ENCODE results near the gene KCNQ5.

Gene KCNQ5

DNA sequence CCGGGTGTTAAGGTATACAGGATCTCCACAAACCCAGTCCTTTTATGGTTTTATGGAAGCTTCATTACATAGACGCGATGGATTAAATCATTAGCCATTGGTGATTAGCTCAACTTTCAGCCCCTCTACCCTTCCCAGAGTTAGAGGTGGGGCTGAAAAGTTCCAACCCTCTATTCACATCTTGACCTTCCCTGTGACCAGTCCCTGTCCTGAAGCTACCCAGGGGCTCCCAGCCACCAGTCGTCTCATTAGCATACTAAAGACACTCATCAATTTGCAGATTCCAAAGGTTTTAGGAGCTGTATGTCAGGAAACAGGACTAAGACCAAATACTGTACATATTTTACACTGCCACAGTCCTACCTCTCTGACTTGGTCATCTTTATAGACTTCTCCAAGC is 582.4 kb downstream of the KCNQ5 start:
- no peak for DNase-seq

DNA sequence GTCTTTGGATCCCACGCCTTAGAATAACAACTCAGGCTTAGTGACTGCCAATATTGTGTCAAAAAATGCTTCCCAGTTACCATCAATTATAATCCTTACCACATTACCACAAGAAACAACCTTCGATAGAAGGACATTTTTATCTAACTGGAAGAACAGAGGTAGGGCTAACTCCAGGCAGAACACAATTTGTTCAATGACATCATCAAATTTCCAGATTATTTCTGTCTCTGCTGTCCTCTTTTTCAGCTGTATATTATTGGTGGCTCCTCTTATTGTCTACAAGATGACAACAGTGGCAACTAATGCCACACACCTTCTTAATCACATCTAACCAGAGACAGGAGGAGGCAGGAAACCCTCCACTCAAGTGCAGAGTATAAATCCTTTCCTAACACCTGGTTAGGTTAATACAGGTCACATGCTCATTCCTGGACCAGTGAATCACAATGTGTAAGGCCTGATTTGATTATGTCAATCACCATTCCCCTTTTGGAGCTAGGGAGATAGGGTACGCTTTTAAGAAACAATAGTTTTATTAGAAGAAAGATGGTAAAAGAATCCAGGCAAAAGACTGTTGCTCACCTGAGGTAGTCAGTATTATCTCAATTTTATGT is 585.5 kb downstream of the KCNQ5 start:
- no peak for DNase-seq

DNA sequence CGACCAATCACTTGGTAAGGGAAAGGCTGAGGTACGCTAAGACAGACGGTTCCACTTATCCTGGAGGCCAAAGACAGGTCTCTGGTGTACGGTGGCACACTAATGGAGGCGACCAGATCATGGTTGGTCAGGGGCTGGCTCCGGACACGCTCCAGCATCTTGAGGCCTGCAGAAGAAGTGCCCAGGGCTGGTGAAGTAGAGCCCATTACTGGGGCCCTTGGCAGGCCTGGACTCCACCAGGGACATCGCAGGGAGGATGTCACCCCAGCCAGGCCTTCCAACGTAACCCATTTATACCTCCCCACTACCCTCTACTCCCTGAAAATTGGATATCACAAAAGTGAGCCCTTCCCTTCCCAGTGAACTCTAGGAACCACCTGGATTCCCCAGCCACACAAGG is 587.3 kb downstream of the KCNQ5 start:
- no peak for DNase-seq

DNA sequence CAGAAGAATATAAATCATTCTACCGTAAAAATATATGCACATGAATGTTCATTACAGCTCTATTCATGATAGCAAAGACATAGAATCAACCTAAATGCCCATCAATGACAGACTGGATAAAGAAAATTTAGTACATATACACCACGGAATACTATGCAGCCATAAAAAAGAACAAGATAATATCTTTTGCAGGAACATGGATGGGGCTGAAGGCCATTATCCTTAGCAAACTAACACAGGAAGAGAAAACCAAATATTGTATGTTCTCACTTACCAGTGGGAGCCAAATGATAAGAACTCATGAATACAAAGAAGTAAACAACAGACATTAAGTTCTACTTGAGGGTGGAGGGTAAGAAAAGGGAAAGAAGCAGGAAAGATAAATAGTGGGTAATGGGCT is 595.0 kb downstream of the KCNQ5 start:
- no peak for DNase-seq

DNA sequence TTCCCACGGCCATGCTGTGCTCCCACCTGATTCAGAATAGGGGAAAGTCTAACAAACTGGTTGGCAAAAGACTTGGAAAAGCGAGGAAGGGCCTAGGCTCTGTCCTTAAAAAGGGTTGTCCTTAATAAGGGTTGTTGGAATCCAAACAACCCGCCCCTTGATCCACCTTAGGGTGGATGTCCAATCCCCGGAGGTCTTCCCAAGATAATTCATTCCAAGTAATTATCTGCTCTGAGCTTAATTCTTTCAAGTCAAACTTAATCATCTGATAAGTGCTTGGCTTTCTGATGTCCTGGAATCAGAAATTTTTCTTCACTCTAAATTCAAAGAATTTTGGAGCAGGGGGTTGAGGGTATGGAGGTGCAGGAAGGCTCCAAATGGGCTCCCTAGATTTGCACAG is 603.5 kb downstream of the KCNQ5 start, which contains the start of gene KHDC1L:
KHDC1L (minus strand) TSS at position 101 of the 400 bp plus-strand sequence; CDS start at position 13, 88 bp downstream.
- DNase-seq: no peak

DNA sequence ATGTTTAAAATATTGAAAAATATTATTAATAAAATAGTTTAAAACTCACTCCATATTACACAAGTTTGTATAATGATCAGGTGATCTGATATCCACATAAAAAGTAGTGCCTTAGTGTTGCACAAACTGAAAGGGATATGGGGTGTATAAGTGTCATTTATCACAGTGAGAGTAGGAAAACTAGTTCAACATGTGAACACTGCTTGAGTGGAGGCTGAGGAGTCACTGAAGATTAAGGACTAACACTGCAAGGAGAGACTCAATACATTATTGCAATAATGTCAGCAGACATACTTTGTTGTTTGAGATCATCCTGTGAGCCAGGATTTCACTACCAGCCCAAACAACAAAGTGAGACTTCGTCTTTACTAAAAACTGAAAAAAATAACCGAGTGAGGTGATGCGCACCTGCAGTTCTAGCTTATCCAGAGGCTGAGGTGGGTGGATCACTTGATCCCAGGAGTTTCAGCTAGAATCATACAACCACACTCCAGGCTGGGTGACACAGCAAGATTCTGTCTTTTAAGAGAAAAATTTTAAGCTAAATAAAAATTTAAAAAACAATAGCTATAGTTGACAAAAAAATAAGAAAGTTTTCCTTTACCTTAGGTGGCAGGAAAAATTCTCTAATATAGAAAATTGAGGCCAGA is 605.9 kb downstream of the KCNQ5 start:
- no peak for DNase-seq

DNA sequence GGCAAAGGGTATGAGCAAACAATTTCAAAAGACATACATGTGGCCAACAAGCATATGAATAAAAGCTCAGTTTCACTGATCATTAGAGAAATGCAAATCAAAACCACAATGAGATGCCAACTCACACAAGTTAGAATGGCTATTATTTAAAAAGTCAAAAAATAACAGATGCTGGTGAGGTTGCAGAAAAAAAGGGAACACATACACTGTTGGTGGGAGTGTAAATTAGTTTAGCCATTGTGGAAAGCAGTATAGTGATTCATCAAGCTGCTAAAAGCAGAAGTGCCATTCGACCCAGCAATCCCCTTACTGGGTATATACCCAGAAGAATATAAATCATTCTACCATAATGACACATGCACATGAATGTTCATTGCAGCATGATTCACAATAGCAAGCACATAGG is 610.1 kb downstream of the KCNQ5 start:
- peak; percentile 5 for DNase-seq

DNA sequence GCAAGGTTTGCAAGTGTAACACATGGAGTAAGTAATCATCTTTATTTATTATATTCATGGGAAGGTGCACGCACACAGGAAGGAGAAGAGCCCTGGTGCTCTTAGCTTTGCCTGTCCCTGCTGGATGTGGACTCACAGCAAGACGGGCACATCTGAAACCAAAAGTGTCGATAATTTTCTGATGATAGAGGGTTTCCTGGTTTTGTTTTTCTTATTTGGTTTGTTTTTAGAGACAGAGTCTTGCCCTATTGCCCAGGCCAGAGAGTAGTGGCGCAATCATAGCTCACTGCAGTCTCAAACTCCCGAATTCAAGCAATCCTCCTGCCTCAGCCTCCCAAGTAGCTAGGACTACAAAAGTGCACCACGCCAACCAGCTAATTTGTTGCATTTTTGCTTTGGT is 611.2 kb downstream of the KCNQ5 start:
- DNase-seq: no peak

DNA sequence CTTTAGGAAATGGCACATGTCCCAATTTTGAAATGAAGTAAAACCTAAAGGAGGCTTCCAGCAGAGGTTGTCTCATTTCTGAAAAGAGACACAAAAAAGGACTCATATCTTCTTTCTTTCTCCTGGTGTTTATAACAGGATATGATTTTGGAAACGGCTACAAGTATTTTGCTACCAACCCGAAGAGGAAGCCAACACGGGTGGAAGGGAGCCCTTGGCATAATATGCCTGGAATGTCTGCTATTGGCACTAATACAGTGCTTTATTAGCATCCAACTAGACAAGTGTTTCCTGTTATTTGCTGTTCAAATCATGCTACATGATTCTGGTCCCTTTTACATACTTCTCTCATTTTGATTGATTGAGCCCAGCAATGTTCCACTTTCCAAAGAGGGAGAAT is 612.1 kb downstream of the KCNQ5 start:
- DNase-seq: peak; percentile 12

DNA sequence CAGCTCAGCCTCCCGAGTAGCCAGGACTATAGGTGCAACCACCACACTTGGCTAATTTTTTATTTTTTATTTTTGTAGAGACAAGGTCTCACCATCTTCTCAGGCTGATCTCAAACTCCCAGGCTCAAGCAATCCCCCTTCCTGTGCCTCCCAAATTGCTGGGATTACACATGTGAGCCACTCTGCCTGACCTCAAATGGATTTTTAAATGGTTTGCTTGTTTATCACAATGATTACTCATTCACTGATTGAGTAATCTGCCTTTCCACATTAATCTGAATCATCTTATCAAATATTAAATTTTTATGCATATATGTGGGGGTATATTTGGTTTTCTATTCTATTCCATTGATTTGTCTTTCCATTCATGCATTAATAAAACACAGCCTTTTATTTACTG is 612.9 kb downstream of the KCNQ5 start:
- DNase-seq: peak; percentile 56

DNA sequence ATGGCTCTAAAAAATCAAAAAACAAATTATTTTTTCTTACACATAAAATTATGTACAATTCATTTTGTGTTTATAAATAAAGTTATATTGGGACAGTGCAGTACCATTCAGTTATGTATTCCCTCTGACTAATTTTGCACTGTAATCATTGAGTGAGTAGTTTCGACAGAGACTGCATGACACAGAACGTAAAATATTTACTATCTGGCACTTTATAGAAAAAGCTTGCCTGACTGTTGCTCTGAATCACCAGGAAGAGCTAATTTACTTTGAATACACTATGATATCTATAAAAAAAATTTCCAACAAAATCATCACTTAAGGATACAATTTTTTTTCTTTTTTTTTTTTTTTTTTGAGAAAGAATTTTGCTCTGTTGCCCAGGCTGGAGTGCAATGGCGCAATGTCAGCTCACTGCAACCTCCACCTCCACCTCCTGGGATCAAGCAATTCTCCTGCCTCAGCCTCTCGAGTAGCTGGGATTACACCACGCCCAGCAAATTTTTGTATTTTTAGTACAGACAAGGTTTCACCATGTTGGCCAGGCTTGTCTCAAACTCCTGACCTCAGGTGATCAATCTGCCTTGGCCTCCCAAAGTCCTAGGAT is 614.4 kb downstream of the KCNQ5 start:
- peak; percentile 91 for DNase-seq

DNA sequence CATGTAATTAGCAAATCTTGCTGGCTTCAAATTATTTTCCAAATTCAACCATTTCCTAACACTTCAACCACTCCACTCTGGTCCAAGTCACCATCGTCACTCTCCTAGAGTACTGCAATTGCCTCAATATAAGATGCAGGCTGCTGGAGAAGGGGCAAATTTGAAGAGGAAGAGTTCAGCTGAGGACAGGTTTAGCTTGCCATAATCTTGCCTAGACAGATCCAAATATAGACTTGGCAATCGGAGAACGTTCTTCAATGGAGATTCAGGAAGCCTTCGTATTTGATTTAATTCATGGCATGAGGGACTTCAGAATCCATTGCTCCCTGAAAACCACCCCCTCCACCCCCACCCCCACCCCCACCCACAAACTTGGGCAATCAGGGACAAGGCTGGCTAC is 618.9 kb downstream of the KCNQ5 start:
- no peak for DNase-seq

DNA sequence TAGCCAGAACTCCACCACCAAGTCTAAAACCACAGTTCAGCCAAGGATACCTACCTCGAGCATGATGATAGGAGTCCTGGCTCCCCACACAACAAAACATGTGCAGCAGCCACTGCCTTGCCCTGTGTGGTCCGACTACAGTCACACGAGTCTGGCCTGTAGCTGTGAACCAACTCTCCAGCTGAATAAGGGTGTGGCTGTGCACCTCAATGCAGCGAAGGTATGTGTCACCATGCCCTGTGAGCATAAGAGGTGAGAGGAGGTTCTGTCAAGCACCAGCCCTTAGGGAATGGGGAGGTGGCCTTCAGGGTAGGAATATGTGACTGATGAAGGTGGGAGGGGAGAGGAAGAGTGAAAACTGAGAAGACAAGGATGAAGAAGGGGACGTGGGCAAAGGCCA is 620.1 kb downstream of the KCNQ5 start:
- no peak for DNase-seq

Measured in fibroblast of skin of back (primary cell).